ENCODE measurements around the gene ALPG.
"Not testable (repeated sequence)": the region's sequence is repeated elsewhere in the genome, so short reads cannot be mapped to it uniquely, and the experiment has no call there.

Gene ALPG

GRCh38 chr2:232389327-232389726 is 17.3 kb upstream of the ALPG start:
- no peaks in the 10 kb centered on the region for H3K9me3 ChIP-seq (ENCODE audit: control insufficient read depth, low read length)
- H3K4me3 ChIP-seq (ENCODE audit: low read length) = no peak overlapping the region
- no peaks in the 10 kb centered on the region for H3K36me3 ChIP-seq (ENCODE audit: control insufficient read depth, insufficient read depth, low read length)
- H3K4me1 ChIP-seq (ENCODE audit: control insufficient read depth, insufficient read depth, low read length) = peaks cover 21% of the 10 kb centered on the region
- H3K27me3 ChIP-seq (ENCODE audit: control insufficient read depth, insufficient read depth, low read length) = peaks cover 52% of the 10 kb centered on the region
- H3K9ac ChIP-seq (ENCODE audit: low read length) = no peak overlapping the region

GRCh38 chr2:232390661-232391060 is 16.0 kb upstream of the ALPG start:
- Histone ChIP-seq H3K27me3 (ENCODE audit: control insufficient read depth, insufficient read depth, low read length) (peaks cover 42% of the 10 kb centered on the region), H3K4me3 (ENCODE audit: low read length) (no peak overlapping the region), H3K9me3 (ENCODE audit: control insufficient read depth, low read length) (no peaks in the 10 kb centered on the region), H3K4me1 (ENCODE audit: control insufficient read depth, insufficient read depth, low read length) (peaks cover 21% of the 10 kb centered on the region), H3K36me3 (ENCODE audit: control insufficient read depth, insufficient read depth, low read length) (no peaks in the 10 kb centered on the region), H3K9ac (ENCODE audit: low read length) (no peak overlapping the region)

GRCh38 chr2:232393556-232393955 is 13.1 kb upstream of the ALPG start:
- peaks cover 14% of the 10 kb centered on the region for H3K27me3 ChIP-seq (ENCODE audit: control insufficient read depth, insufficient read depth, low read length)
- H3K36me3 ChIP-seq (ENCODE audit: control insufficient read depth, insufficient read depth, low read length) = no peaks in the 10 kb centered on the region
- H3K4me1 ChIP-seq (ENCODE audit: control insufficient read depth, insufficient read depth, low read length) = peaks cover 3% of the 10 kb centered on the region
- H3K4me3 ChIP-seq (ENCODE audit: low read length) = no peak overlapping the region
- H3K9me3 ChIP-seq (ENCODE audit: control insufficient read depth, low read length) = no peaks in the 10 kb centered on the region
- H3K9ac ChIP-seq (ENCODE audit: low read length) = no peak overlapping the region

- not testable (repeated sequence) for H3K27me3 ChIP-seq (ENCODE audit: control insufficient read depth, insufficient read depth, low read length)
These were observed 12.2 kb upstream of the ALPG start for GRCh38 chr2:232394431-232394830.

GRCh38 chr2:232395586-232395985 is 11.1 kb upstream of the ALPG start:
- no peak overlapping the region for H3K9ac ChIP-seq (ENCODE audit: low read length)
- no peaks in the 10 kb centered on the region for H3K36me3 ChIP-seq (ENCODE audit: control insufficient read depth, insufficient read depth, low read length)
- no peaks in the 10 kb centered on the region for H3K27me3 ChIP-seq (ENCODE audit: control insufficient read depth, insufficient read depth, low read length)
- H3K4me1 ChIP-seq (ENCODE audit: control insufficient read depth, insufficient read depth, low read length) = peaks cover 5% of the 10 kb centered on the region
- no peaks in the 10 kb centered on the region for H3K9me3 ChIP-seq (ENCODE audit: control insufficient read depth, low read length)
- H3K4me3 ChIP-seq (ENCODE audit: low read length) = no peak overlapping the region

More at GRCh38 chr2:232394431-232394830, 12.2 kb upstream of the ALPG start:
- not testable (repeated sequence) for H3K9me3 ChIP-seq (ENCODE audit: control insufficient read depth, low read length); H3K4me3 ChIP-seq (ENCODE audit: low read length); H3K4me1 ChIP-seq (ENCODE audit: control insufficient read depth, insufficient read depth, low read length); H3K36me3 ChIP-seq (ENCODE audit: control insufficient read depth, insufficient read depth, low read length); H3K9ac ChIP-seq (ENCODE audit: low read length)

GRCh38 chr2:232396683-232397082 is 10.0 kb upstream of the ALPG start:
- peaks cover 5% of the 10 kb centered on the region for H3K4me1 ChIP-seq (ENCODE audit: control insufficient read depth, insufficient read depth, low read length)
- H3K9ac ChIP-seq (ENCODE audit: low read length) = no peak overlapping the region
- H3K9me3 ChIP-seq (ENCODE audit: control insufficient read depth, low read length) = no peaks in the 10 kb centered on the region
- H3K4me3 ChIP-seq (ENCODE audit: low read length) = no peak overlapping the region
- H3K27me3 ChIP-seq (ENCODE audit: control insufficient read depth, insufficient read depth, low read length) = no peaks in the 10 kb centered on the region
- no peaks in the 10 kb centered on the region for H3K36me3 ChIP-seq (ENCODE audit: control insufficient read depth, insufficient read depth, low read length)

- Histone ChIP-seq H3K36me3 (ENCODE audit: control insufficient read depth, insufficient read depth, low read length) (no peaks in the 10 kb centered on the region), H3K4me1 (ENCODE audit: control insufficient read depth, insufficient read depth, low read length) (peaks cover 5% of the 10 kb centered on the region), H3K9ac (ENCODE audit: low read length) (no peak overlapping the region), H3K4me3 (ENCODE audit: low read length) (no peak overlapping the region), H3K27me3 (ENCODE audit: control insufficient read depth, insufficient read depth, low read length) (no peaks in the 10 kb centered on the region), H3K9me3 (ENCODE audit: control insufficient read depth, low read length) (no peaks in the 10 kb centered on the region)
These were observed 8.2 kb upstream of the ALPG start for GRCh38 chr2:232398293-232399034.

- H3K9me3 ChIP-seq (ENCODE audit: control insufficient read depth, low read length) = no peaks in the 10 kb centered on the region
- H3K4me3 ChIP-seq (ENCODE audit: low read length) = no peak overlapping the region
- H3K36me3 ChIP-seq (ENCODE audit: control insufficient read depth, insufficient read depth, low read length) = no peaks in the 10 kb centered on the region
- H3K27me3 ChIP-seq (ENCODE audit: control insufficient read depth, insufficient read depth, low read length) = no peaks in the 10 kb centered on the region
- H3K9ac ChIP-seq (ENCODE audit: low read length) = no peak overlapping the region
- H3K4me1 ChIP-seq (ENCODE audit: control insufficient read depth, insufficient read depth, low read length) = peaks cover 5% of the 10 kb centered on the region
These were observed 6.2 kb upstream of the ALPG start for GRCh38 chr2:232400256-232401015.

GRCh38 chr2:232402518-232402917 is 4.1 kb upstream of the ALPG start:
- Histone ChIP-seq H3K9me3 (ENCODE audit: control insufficient read depth, low read length) (no peaks in the 10 kb centered on the region), H3K4me1 (ENCODE audit: control insufficient read depth, insufficient read depth, low read length) (peaks cover 5% of the 10 kb centered on the region), H3K27me3 (ENCODE audit: control insufficient read depth, insufficient read depth, low read length) (no peaks in the 10 kb centered on the region), H3K9ac (ENCODE audit: low read length) (no peak overlapping the region), H3K4me3 (ENCODE audit: low read length) (no peak overlapping the region), H3K36me3 (ENCODE audit: control insufficient read depth, insufficient read depth, low read length) (no peaks in the 10 kb centered on the region)

- H3K4me3 ChIP-seq (ENCODE audit: low read length) = no peak overlapping the region
- no peaks in the 10 kb centered on the region for H3K9me3 ChIP-seq (ENCODE audit: control insufficient read depth, low read length)
- peaks cover 5% of the 10 kb centered on the region for H3K4me1 ChIP-seq (ENCODE audit: control insufficient read depth, insufficient read depth, low read length)
- no peaks in the 10 kb centered on the region for H3K27me3 ChIP-seq (ENCODE audit: control insufficient read depth, insufficient read depth, low read length)
- H3K9ac ChIP-seq (ENCODE audit: low read length) = no peak overlapping the region
- no peaks in the 10 kb centered on the region for H3K36me3 ChIP-seq (ENCODE audit: control insufficient read depth, insufficient read depth, low read length)
These were observed 617 bp upstream of the ALPG start for GRCh38 chr2:232405943-232406510.

- H3K9me3 ChIP-seq (ENCODE audit: control insufficient read depth, low read length); H3K4me3 ChIP-seq (ENCODE audit: low read length); H3K9ac ChIP-seq (ENCODE audit: low read length); H3K36me3 ChIP-seq (ENCODE audit: control insufficient read depth, insufficient read depth, low read length); H3K4me1 ChIP-seq (ENCODE audit: control insufficient read depth, insufficient read depth, low read length); H3K27me3 ChIP-seq (ENCODE audit: control insufficient read depth, insufficient read depth, low read length): not testable (repeated sequence)
These were observed 945 bp downstream of the ALPG start for GRCh38 chr2:232407428-232408150.

- H3K9ac ChIP-seq (ENCODE audit: low read length); H3K27me3 ChIP-seq (ENCODE audit: control insufficient read depth, insufficient read depth, low read length); H3K4me1 ChIP-seq (ENCODE audit: control insufficient read depth, insufficient read depth, low read length); H3K9me3 ChIP-seq (ENCODE audit: control insufficient read depth, low read length); H3K4me3 ChIP-seq (ENCODE audit: low read length); H3K36me3 ChIP-seq (ENCODE audit: control insufficient read depth, insufficient read depth, low read length): not testable (repeated sequence)
These were observed 1.6 kb downstream of the ALPG start for GRCh38 chr2:232408269-232408668.

Measured in mucosa of stomach (tissue), 1 donor.